GM21360 (cell line): ENCODE data around the gene ARNT2.
"Not testable (repeated sequence)": the region's sequence is repeated elsewhere in the genome, so short reads cannot be mapped to it uniquely, and the experiment has no call there.

Experiments
- ATAC-seq: cut with Tn5 transposase; IDR thresholded peaks from one replicate; pipeline ENCODE4 v1.9.1; 2021; ENCODE audit warnings: mild to moderate bottlenecking, moderate library complexity; ENCODE audit not compliant: unreplicated experiment

Gene ARNT2

DNA sequence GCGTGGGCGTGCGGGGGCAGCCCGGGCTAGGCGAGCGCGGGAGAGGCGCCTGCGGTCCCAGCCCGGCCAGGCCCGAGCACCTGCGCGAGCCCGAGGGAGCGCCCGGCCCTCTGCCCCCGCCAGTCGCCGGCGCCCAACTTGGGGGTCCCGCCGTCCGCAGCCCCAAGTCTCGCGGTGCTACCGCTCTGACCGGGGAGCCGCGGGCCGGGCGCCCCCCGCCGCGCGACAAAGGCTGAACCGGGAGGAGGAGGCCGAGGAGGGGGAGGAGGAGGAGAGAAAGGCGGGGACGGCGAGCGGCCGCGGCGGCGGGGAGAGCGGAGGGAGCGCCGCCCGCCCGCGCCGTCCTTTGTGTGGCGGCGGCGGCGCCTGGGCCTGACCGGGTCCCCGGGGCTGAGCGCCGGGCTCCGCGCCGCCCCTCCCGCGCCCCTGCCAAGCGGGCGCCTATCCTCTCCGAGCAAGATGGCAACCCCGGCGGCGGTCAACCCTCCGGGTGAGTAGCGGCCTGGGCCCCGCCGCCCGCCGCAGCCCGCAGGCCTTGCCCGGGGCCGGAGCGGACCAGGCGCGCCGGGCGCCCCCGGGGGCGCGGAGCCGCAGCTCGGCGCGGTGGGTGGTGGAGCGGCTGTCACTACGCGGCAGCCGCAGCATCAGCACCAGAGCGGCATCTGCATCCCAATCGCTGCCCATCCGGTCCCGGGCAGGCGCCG lies at the start of gene ARNT2:
Gene ARNT2, plus strand, starts transcription at position 326 of the 704 bp plus-strand sequence. Its CDS starts 134 bp downstream, at position 460.
- no peak for ATAC-seq

DNA sequence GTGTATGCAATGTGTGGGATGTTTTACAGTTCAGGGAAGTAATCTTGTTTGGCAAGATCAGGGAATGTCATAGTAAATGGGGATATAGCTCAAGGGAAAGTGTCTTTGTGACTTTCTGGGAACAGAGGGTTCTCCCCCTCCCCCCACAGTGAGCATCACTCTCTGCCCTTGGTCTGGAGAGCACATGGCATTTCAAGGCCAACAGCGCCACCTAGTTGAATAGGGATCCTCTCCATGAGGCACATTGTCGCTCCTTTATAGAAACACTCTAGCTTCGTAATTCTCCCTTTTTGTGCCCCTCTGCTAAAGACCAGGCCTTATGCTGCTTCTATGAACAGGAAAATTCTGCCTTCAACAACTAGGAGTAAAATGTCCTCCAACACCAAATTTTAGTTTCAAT lies 37.1 kb upstream of the ARNT2 start:
- ATAC-seq: no peak

DNA sequence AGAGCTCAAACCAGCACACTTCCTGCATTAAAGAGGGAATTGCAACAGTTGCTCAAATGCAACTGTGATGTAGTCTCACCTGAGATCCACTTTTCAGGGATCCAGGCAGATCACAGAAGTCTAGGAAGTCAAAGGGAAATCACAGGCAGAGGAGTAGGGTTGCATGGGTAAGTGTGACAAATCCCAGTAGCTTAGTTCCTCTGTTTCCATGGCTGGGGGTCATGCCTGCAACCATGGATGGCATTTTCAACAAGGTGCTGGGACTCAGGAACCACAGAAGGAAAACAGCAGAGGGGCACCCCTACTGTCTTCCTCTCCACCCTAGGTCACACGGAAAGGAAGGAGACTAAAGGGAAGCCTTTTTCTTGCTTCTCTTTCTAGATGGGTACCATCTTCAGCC lies 36.5 kb upstream of the ARNT2 start:
- no peak for ATAC-seq

DNA sequence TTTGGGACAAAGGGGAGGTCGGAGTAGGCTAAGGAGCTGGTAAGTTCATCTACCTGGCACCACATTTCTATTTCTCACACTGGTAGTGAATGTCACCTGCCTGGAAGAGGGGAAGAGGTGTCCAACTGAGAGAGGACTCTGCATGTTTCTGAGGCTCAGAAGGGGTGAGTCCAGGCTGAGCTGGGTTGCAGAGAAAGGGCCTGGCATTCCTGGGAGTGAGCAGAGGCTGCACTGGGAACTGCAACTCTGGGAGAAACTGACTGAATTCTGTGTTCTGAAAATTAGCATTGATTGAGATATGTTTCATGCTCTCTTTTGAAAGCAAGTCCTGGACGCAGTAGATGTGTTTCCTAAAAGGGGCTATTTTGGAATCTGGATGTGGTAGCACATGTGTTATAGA lies 32.3 kb upstream of the ARNT2 start:
- no peak for ATAC-seq

DNA sequence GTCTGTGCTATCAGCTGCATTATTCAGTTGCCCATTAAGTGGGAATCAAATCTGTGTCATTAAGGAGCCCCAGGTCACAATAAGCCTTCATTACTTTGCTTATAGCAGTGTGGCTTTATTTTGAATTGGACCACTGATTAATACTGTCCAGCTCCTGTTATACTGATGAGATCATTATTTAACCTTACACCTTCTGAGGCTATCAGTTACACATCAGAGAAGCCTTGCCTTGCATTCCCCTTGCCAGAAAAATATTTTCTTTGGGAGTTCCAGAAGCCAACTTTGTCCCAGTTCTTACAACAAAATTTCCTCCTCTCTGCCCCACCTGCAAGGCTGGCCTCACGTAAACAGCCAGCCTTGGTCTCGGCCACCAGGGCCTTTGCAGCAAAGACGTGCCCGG lies 29.7 kb upstream of the ARNT2 start:
- ATAC-seq: no peak

DNA sequence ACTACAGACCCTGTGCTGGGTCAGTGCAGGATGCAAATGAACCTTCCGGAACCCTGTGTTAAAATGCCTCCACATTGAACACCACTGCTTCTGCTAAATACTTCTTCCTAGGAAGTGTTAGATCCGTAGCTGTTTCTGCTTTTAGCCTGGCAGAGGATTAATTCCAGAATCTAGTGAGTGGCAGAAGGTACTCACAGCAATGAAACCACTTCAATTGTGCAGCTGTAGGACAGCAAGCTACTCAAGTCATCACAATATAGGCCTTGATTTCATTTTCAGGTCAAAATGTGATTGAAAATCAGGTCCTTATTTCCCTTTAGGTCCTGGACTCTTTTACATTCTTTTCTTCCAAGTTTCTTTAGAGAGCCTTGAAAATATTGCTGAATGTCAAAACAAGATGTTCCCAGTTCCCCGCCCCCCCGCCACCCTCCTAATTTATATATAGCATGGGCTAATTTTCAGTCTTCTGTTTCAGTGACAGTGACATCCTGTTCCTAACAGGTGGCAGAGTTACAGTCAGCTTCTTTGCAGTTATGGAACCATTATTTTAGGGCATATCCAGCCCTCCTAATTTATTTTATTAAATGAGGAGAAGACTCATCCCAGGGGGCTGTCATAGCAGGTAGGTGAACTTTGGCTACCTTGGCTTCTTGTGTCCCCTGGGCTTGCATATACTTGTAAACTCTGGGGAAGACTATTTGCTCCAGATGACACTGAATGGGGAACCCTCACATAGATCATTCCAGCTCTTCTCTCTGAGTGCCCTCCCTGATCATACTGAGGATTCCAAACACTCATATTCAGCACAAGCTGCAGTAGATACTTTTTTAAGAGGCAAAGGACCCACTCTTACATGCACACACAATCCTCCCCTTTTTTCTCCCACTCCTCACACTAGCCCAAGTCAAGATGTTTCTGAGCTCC lies 28.0 kb upstream of the ARNT2 start:
- ATAC-seq: no peak

DNA sequence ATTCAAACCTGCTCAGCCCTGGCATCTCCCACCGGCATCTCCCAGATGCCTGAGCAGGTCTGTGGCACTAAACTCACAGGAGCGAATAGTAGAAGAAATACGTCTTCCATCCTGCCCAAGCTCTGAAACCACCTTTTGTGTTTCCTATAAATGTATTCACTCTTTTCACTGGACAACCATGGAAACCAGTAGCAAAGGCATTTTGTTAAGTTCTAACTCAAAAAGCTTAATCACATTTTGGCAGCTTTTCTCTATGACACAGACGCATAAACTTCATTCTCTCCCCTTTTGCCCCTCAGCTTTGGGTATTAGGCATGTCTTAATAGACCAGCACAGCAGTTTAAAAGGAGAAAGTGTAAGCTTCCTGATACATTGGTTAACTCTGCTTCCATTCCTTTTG lies 24.5 kb upstream of the ARNT2 start:
- no peak for ATAC-seq

DNA sequence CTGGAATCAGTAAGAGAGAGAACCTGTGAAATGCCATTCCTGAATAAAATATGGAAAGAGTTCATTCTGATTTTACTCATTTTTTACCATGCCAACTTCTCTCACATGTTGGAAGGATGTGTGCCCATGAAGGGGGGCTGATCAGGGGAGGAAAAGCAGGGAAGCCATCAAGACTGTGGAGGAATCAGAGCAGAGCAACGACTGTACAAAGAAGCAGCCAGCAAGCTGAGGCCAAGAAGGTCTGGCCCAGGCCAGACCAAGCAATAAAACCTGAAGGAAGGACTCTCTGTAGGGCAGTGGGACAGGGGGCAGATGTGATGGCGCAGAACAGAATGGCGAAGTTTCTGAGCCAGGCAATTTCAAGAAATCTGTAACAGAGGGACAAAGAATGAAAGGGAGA lies 24.0 kb upstream of the ARNT2 start:
- ATAC-seq: no peak

DNA sequence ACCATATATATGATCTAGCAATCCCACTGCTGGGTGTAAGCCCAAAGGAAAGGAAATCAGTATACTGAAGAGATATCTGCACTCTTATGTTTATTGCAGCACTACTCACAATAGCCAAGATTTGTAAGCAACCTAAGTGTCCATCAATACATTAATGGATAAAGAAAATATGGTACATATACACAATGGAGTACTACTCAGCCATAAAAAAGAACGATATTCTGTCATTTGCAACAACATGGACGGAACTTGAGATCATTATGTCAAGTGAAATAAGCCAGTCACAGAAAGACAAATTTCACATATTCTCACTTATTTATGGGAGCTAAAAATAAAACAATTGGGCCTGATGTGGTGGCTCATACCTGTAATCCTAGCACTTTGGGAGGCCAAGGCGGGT lies 21.9 kb upstream of the ARNT2 start:
- no peak for ATAC-seq

DNA sequence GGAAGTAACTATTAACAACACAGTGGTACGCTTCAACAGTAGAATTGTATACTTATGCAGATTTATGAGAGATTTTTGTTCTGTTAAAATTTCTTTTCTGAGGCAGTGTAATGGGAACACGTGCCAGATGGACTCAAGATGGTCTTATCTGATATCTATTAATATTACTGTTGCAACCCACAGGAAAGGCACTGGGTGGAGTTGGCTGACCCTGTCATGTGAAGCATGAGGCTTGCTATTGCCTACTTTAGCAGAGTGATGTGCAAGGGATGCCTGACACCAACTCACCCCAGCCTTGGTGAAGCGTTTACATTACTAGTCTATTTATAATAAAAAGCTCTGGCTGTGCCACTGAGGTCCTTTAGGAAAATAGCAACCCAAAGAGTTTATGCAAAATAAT lies 19.8 kb upstream of the ARNT2 start:
- no peak for ATAC-seq

DNA sequence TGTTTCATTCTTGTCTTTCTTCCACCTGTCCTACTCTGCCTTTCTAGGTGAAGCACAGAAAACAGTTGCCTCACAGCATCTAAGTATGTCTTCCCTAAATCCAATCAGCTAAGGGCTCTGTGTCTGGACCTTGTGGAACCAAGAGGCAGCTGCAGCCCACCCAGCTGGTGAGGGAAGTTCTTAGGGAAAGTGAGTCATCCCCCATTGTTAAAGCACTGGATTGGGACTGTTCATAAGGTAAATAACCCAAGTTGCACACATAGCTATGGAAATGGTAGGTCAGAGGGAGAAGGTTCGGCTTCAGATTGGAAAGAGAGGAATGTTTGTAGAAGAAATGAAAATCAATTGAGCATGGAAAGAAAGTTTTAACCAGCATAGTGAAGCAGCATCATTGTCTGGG lies 18.0 kb upstream of the ARNT2 start:
- ATAC-seq: no peak

DNA sequence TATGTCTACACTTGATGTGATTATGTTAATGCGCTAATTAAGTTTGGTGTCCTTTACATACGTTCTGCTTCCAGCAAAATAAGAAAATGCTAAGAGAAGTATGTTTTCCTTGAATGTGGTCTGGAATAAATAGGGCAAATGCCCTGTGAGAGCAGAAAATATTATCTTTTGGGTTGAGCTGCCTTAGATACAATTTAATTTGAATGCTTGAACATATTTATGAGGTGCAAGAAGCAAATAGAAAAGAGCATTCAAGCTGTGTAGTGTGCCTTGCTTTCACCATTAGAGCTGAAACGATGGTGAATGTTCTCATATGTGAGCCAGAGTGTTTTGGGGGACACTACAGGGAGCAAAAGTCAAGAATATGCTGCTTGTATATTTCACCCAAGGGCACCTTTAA lies 15.9 kb upstream of the ARNT2 start:
- no peak for ATAC-seq

DNA sequence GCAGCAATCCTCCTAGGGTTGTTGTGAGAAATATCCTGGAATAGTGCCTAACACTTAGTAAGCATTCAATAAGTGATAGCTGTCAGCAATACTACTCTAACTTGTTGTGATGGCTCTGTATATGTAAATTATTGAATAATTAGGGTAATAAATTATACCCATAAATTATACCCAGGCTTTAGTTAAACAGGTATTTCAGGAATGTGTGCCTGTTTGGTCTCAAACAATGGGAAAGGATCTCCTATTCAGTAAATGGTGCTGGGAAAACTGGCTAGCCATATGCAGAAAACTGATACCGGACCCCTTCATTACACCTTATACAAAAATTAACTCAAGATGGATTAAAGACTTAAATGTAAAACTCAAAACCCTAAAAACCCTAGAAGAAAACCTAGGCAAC lies 14.8 kb upstream of the ARNT2 start:
- no peak for ATAC-seq

DNA sequence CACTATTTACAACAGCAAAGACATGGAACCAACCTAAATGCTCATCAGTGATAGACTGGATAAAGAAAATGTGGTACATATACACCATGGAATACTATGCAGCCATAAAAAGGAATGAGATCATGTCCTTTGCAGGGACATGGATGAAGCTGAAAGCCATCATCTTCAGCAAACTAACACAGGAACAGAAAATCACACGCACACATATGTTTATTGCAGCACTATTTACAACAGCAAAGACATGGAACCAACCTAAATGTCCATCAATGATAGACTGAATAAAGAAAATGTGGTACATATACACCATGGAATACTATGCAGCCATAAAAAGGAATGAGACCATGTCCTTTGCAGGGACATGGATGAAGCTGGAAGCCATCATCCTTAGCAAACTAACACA lies 13.2 kb upstream of the ARNT2 start:
- not testable (repeated sequence) for ATAC-seq

DNA sequence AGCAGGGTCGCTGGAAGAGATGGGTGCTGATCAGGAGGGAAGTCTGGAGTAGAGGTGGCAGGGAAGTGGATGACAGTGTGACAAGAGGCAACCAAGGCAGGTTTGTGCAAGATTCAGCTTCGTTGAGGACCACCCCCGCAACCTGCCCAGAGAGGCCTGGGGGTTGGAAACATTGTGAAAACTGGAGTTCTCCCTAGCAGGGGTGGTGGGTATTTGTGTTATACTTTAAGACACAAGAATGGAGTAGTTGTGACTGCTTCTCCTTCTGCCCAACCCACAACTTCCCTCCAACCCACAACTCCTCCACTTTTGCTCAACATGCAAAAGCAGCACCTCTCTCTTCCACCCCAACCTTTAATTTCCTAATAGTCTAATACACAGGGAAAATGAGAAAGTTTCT lies 8.6 kb upstream of the ARNT2 start:
- ATAC-seq: no peak

DNA sequence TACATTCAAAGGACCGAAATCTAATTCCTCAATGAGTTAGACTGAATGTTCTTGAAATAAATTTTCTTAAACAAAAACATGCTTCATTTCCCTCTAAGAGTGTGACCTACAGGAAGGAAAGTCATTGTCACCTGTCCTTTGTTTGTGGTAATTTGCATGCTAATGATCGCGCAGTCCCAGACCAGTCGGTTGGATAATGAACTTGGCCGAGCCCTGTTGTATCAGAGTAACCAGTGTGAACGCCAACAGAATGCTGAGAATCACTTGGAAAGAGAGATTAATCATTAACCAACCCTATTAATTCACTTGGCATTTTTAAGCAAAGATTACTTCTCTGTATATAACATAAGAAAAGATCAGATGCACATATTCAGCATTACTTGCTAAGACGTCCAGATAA lies 8.1 kb upstream of the ARNT2 start:
- ATAC-seq: no peak

DNA sequence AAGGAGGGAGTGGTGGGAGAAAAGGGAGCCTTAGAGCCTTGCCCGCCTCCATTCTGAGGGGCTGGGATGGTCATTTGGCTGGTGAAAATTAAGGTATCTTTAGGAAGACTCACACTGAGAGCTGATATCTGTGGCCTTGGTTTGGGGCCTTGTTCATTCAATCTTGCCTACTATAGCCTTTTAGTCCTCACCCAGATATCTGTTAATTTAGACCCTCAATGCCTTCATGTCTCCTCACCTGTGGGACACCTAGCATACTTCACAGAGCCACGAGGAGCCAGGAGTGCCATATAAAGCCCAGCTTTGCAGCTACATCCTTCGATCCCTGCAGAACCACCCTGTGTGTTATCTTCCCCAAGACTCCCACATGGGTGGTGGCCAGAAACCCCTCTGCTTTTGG lies 4.7 kb upstream of the ARNT2 start:
- ATAC-seq: no peak

DNA sequence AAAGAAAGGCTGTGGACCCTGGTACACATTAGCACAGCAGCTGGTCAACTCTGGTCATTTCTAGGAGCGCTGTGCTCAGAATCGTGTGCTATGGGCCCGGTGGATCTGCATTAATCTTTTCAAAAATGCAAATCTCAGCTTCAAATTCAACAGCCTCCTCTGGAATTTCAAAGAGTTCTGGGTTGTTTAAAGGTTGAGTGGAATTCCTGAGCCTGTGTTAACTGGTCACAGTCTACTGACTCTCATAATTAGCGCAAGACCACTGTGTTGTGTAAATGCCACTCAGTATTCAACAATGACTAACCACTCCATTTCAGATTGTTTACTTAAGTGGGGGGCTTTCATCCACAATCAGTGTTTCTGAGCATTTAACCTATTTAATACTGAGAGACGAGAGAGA lies 2.7 kb upstream of the ARNT2 start:
- ATAC-seq: no peak

DNA sequence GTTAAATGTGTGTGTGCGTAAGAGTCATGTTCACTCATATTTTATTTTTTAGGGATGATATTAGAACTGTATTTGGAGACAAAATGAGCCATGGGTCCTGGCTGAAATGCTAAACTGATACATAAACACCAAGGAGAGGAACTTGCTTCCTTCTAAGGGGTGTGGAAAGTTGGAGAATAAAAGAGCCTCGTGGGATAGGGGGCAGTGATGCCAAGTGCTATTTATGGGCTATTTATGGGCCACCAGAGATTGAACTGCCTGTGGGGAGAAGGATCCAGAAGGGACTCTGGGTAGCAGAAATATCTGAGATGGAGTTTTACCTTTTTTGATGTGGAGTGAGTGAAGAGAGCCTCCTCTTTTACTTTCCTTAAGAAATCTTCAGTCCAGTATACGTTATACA lies 1.8 kb upstream of the ARNT2 start:
- no peak for ATAC-seq

DNA sequence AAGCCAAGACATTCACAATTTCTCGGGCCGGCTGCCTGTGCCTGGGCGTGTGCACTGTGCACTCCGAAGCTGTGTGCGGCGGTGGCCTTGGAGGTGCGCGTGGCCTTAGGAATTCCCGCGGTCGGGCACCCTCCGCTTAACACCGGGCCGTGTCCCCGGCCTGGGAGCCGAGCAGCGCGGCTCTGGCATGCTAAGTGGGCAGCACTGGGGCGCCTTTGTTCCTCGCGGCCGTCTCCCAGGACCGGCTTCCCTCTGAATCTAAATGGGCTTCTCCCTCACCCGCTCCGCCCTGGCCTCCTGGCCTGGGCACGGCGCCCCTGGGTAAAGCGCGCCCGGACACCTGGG lies 498 bp upstream of the ARNT2 start:
- ATAC-seq: no peak

DNA sequence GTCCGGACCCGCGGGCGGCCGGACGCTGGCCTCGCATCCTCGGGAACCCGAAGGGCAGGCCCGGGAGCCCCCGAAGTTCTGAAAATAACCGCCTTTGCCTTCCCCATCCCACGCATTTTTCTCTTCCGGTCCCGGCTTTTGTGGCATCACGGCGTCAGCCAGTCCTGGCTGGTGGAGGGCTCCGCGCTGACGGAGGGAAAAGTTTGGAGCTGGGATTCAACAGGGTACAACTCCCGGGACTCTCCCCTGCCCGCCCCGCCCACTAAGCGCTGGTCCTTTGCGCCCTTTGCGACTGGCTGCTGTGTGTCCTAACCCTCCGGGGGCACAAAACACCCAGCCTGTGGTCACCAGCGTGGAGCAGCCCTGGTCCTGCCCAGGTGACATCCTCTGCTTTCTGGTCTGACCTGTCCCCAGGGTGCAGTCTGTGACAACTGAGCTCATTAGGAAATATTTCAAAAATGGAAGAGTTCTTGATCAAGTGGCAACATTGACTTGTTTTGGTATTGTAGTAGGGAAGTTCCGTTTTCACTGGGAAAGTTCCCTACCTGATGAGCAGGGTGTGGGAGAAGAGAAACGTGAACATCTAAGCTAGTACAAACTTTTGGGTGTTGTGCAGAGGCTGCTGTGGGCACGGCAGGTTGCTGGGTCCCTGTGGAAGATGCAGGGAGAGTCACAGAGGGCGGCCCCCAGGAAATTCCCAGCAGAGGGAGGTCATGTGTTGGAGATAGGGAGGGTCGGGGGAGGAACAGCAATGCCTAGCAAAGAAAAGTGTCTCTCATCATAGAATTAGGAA lies 775 bp downstream of the ARNT2 start:
- no peak for ATAC-seq

DNA sequence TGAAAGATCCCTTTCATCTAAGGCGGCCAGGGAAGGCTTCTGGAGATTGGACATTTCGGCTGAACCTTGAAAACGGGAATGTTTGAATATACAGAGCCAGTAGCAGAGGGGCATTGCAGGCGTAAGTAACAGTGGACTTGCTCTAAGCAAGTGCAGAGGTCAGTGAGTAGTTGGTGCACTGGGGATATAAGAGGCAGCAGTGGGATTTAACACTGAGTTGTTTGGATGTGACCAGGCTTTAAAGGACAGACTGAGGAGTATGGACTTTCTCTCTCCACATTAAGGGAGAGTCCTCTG lies 1.3 kb downstream of the ARNT2 start:
- ATAC-seq: no peak
